AML-193 (cell line): ENCODE measurements around the gene ZNF280D.
A peak's percentile ranks its signal among the peaks of the same experiment; 100 is the strongest.
"Not testable (repeated sequence)": the region's sequence is repeated elsewhere in the genome, so short reads cannot be mapped to it uniquely, and the experiment has no call there.

ENCODE experiments used
- DNase-seq, 2 experiments: peaks; one replicate each; lab custom pipeline; 2025; lab: John Stamatoyannopoulos, UW

Gene ZNF280D, protein sequence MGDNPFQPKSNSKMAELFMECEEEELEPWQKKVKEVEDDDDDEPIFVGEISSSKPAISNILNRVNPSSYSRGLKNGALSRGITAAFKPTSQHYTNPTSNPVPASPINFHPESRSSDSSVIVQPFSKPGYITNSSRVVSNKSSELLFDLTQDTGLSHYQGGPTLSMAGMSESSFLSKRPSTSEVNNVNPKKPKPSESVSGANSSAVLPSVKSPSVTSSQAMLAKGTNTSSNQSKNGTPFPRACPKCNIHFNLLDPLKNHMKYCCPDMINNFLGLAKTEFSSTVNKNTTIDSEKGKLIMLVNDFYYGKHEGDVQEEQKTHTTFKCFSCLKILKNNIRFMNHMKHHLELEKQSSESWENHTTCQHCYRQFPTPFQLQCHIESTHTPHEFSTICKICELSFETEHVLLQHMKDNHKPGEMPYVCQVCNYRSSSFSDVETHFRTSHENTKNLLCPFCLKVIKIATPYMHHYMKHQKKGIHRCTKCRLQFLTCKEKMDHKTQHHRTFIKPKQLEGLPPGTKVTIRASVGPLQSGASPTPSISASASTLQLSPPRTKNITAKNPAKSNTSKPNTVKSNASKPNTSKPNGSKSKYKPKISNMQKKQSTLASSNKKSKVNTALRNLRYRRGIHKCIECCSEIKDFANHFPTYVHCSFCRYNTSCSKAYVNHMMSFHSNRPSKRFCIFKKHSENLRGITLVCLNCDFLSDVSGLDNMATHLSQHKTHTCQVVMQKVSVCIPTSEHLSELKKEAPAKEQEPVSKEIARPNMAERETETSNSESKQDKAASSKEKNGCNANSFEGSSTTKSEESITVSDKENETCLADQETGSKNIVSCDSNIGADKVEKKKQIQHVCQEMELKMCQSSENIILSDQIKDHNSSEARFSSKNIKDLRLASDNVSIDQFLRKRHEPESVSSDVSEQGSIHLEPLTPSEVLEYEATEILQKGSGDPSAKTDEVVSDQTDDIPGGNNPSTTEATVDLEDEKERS

DNA sequence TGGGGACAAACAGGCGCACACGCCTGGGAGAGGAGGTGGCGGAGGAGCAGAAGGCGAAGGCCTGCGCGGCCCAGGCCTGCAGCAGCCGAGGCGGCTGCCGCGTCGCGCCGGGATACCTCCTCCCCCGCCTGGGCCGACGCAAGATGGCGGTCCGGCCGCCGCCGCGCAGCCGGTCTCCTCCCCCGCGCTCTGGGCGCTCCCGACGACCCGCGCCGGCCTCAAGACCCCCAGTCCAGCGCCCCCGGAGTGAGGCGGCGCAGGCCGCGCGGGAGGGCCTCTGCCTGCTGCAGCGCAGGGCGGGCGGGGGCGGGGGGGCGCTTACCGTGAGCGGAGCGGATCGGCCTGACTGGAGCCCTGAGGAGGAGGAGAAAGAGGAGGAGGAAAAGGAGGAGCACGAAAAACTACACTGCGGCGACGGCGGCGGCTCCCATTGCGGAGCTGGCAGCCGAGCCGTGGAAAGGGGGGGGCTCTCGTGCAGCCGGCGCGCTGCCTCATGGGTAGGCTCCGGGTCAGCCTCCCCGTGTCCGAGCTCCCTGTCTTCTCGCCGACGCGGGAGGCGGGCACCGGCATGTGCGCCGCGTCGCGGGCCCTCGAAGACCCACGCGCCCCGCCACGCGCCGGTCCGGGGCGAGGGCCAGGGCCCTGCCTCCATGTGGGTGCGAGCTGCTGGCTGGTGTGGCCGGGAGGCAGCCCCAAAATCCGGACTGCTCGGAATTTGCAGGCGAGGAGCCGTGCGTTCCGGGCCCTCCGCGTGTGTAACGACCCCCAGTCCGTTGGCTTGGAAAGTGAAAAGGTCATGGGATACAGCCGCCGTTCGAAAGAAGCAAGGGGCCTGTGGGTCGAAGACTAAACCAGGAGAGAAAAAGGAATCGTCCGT lies at the start of gene ZNF280D:
ZNF280D (minus strand) TSS at position 374 of the 877 bp plus-strand sequence. CDS start 26,400 bp downstream, outside the sequence.
- DNase-seq, result peak; percentile 65 to 79

DNA sequence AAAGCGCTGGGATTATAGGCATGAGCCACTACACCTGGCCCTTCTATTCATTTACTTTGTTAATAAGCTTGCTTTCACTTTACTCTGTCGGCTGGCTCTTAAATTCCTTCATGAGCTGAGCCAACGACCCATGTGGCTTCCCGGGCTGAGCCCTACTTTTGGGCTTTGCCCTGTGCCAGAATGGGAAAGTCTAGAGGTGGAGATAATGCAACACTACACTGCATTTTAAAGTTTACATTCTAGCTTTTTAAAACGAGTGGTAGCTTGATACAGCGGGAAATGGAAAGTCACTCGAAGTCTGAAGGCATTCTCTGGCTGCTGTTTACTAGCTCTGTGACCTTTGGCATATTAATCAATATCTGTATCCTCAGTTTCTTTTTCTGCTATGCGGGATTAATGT lies 49.0 kb upstream of the ZNF280D start:
- no peak for DNase-seq

DNA sequence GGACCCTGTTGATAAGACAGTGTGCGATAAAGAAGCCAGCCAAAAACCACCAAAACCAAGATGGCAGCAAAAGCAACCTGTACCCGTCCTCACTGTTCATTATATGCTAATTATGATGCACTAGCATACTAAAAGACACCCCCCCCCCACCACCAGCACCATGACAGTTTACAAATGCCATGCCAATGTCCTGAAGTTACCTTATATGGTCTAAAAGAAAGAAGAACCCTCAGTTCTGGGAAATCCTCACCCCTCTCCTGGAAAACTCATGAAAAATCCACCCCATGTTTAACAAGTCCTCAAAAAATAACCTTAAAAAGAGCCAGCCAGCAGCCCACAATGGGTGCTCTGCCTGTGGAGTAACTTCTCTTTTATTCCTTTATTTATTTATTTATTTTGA lies 48.4 kb upstream of the ZNF280D start:
- no peak for DNase-seq

DNA sequence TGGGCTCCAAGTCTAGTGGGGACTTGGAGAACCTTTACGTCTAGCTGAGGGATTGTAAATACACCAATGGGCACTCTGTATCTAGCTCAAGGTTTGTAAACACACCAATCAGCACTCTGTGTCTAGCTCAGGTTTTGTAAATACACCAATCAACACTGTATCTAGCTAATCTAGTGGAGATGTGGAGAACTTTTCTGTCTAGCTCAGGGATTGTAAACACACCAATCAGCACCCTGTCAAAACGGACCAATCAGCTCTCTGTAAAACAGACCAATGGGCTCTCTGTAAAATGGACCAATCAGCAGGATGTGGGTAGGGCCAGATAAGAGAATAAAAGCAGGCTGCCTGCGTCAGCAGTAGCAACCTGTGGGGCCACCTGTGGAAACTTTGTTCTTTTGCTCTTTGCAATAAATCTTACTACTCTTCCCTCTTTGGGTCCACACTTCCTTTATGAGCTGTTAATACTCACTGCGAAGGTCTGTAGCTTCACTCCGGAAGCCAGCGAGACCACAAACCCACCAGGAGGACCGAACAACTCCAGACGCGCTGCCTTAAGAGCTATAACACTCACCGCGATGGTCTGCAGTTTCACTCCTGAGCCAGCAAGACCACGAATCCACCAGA lies 46.9 kb upstream of the ZNF280D start:
- not testable (repeated sequence) for DNase-seq

DNA sequence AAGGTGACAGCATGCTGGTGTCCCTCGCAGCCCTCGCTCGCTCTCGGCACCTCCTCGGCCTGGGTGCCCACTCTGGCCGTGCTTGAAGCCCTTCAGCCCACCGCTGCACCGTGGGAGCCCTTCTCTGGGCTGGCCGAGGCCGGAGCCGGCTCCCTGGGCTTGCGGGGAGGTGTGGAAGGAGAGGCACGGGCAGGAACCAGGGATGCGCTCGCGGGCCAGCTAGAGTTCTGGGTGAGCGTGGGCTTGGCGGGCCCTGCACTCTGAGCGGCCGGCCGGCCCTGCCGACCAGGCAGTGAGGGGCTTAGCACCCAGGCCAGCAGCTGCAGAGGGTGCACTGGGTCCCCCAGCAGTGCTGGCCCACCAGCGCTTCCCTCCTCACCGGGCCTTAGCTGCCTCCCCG lies 46.1 kb upstream of the ZNF280D start:
- DNase-seq, result not testable (repeated sequence)

DNA sequence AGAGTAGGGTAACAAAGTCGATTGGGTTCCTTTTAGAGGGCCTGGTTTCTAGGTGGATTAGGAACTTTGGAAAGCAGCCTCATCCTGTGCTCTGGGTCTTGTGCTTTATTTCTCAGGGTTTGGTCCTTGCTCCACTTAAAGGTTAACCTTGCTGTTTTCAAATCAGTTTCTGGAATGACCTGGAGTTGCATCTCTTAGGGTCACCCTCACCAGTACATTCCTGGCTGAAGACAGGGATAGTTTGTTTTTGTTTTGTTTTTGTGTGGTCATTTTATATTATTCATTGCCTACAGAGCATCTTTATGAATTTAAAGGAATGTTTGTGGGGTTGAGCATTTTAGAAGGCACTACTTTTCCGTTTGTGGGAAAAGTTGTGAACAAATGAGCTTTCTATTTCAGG lies 45.5 kb upstream of the ZNF280D start:
- DNase-seq, result no peak

DNA sequence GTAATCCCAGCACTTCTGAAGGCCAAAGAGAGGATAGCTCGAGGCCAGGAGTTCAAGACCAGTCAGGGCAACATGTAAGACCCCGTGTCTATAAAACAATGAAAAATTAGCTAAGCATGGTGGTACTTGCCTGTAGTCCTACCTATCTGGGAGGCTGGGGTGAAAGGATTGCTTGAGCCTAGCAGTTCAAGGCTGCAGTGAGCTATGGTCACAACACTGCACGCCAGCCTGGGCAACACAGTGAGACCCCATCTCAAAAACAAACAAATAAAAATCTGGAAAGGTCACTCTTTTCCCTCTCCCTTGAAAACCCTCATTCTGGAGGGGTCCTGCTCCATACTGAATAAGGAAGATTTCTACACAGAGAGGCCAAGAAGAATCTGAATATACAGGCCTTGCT lies 43.5 kb upstream of the ZNF280D start:
- no peak for DNase-seq

DNA sequence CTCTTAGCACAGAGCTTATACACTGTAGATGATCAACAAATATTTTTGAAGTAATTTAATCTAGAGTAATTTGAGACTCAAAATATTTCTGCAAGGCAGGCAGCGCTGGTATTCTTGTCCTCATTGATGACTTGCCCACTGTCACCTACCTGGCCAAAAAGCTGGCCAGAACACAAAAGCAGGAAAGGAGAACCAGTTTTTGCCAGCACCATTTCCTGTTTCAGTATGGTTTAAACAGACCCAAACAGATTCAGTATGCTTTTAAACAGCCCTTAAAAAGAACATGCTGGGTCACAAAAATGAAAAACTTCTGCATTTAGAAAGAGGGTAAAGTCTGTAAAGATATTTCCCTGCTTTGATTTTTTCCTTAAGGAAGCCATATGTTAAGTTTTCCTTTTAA lies 42.3 kb upstream of the ZNF280D start:
- DNase-seq, result no peak

DNA sequence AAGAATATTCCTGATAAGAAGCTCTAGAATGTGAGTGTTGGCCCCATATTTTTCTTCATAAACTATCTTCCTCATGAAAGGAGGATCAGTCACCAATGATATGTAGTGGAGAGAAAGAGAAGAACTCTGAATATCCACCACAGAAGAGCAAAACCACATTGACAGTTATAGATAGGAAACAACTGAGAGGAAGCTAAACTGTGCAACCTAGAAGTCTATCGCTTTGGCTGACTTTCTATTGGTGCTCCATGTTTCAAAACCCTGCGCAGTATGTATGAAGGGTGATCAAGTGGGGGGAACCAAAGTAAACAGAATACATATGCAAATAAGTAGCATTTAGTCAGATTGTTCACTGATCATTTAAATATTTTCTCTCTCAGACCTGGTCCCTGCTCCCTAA lies 41.0 kb upstream of the ZNF280D start:
- DNase-seq, result peak; percentile 67 to 77

DNA sequence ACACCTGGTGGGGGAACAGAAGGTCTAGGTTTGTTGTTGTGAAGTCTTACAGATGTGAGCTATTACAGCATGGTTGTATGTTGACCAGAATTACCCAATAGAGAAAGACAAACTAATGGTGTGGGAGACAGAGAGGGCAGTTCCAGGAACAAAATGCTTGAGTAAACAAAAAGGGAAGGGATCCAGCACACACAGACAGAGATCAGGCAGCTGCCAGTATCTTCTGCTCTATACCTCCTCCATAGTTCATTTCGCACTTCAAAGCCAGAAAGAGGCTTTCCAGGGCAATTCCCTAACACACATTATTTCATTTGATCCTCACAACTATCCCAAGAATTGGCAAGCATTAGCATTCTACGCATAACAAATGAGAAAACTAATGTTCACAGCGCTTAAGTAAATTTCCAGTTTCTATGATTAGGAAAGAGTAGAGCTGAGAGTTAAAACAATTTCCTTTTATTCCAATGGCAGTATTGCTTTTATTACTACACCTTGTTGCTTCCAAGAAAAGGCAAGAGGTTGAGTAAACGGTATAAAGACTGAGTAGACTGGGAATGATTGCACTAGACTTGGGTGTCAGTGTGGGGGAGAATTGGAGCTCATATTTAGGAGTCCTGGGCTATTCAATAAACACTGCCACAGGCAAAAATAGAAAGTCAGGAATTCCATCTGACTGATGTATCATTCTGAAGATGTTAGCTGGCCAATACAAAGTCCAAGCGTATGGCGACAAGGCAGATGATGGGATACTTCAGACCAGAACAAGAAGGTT lies 39.7 kb upstream of the ZNF280D start:
- DNase-seq, result peak; percentile 41 to 60

DNA sequence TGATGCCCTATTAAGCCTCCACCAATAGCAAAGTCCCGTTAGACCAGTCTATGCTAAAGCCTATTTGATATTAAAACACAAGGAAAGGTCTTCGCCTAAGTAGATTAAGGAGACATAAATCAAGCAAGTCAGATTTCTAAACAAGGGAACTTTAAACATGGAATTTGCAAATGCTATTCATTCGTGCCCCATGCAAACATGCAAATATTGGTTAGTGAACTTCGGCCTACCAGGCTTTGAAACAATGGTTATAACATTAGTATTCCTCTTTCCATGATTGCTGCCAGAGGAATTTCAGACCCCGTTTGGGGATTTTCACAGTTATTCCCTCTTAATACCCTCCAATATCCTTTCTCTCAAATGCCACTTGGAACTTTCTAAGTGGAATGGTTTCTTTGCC lies 36.9 kb upstream of the ZNF280D start:
- no peak for DNase-seq

DNA sequence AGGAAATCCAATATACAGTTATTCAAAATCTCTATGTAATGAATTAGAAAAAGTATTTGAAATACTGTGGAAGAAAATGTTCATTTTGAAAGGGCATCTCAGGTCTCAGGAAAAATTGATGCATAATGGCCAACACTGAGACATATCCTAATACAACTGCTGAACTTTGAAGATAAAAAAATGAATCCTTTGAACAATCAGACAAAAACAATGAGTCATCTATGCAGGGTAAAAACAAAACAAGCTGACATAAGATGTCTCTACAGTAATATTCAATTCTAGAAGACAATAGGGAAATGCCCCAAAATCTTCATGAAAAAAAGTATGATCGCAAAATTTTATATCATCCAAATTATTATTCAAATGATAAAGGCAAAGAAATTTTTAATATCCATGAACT lies 34.0 kb upstream of the ZNF280D start:
- DNase-seq, result no peak

DNA sequence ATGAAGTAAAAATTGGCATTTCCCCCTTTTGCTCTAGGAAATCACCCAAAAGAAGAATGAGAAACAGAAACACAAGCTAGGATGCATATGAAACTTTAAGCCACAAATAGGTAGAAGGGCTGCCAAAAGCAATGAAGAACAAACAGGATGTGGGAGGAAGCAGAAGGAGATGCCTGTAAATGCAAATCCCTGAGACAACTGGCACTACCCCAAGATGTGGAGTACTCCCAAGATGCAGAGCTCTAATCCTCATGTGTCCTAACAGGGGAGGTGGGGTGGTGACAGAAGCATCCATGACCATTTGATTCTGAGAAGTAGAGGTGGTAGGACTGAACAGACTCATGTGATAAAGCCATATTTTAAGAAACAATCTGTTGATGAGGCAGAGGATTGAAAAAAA lies 31.9 kb upstream of the ZNF280D start:
- DNase-seq, result no peak

DNA sequence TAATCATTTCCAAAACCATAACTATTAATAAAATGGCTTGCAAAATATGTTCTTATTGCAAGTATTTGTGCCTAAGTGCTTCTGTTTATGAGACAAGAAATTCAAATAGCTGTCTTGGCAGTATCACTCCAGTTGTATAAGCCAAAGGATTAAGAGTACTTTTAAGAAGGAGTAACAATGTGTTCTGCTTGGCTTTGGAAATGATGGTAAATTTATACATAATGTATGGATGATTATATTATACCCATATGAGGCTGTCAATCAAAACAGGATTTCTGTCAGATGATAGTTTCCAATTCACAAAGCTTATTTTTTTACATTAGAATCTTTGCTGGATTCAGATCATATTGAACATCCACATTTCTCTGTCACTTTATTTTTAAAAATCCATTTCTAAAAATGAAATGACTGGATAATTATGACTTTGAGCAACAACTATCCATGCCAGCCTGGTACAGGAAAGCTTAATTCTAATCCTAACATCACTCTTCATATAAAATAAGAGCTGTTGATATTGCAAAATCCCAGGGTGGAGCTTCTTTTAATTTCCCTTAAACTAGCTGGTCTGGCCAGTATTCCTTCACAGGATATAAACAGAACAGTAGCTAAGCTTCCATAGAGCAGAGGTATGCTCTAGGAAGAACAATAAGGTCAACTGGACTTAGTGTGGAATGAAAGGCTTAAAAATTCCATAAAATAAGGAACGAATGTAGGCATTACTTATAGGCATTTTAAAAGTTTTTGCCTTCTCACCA lies 30.0 kb upstream of the ZNF280D start:
- DNase-seq, result peak in 1 of 2 experiments; percentile 20

DNA sequence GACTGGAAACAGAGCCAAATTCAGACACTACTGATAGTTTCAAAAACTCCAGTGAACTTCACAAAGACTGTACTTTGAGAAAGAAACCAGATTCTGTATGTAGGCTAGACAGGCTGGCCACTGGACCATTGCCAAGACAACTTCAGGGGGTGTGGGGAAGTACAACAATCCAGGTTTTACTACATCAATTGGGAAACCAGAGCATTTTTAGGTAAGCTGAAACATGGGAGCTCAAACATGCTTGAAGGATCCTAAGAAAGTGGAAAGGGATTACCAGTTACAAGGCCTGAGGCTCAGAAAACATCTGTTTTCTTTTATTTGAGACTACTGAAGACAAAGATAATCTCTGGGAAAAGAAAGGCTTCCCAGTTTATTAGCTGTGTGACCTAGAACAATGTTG lies 26.9 kb upstream of the ZNF280D start:
- no peak for DNase-seq

DNA sequence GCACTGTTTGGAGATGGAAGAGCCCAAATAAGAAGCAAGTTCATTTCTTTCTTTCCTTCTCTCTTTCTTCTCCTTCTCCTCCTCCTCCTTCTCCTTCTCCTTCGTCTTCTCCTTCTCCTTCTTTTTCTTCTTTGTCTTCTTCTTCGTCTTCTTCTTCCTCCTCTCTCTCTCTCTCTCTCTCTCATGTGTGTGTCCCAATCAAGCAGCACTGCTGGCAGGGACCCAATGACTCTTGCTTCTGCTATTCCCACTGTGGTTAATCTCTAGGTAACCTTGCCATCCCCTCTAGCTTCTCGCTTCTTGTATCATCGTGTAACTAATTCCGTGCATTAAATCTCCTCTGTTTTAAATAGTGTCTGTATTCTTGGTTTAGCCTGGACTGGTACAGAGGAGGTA lies 26.1 kb upstream of the ZNF280D start:
- DNase-seq, result peak; percentile 22 to 33

DNA sequence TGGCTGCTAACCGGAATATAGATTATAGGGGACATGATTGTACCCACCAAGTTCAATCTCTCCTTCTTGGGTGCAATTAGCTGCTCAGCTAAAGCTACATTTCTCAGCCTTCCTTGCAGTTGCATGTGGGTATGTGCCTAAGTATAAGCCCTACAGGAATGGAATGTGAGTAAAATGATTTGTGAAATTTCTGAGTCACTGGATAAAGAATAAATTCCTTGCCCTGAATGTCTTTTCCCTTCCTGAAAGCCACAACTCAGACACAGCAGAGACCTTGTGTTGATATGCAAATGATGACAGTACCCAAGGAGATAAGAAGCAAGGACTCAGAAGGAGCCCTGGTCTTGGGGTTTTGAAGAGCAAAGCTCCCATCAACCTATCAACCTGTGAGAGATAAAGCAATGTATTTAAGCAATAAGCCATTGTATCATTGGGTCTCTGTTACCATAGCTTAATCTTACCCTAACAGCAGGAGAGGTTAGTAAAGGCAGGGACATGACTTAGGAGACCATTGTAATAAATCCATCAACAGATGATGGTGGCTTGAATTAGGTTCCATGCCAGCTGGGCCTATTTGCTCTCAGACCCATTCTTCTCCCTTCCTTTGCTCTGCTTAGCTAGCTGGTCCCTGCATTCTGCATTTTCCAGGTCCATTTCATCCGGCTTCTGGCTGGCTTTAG lies 25.6 kb upstream of the ZNF280D start:
- no peak for DNase-seq

DNA sequence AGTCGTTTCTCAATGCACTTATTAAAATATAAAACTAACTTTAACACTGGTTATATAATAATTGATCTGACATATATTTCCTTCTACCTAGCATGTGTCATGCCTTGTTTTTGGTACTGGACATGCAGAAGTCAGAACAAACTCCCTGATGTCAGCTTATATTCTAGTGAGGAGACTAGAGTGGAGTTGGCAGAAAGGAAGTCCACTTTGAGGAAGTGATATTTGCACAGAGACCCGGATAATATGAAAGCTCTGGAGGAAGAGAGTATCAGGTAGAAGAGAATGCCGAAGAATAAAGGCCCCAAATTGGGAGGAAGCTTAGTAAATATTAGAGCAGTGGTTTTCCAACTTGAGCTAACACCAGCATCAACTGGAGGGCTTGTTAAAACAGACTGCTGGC lies 24.6 kb upstream of the ZNF280D start:
- peak; percentile 61 to 62 for DNase-seq

DNA sequence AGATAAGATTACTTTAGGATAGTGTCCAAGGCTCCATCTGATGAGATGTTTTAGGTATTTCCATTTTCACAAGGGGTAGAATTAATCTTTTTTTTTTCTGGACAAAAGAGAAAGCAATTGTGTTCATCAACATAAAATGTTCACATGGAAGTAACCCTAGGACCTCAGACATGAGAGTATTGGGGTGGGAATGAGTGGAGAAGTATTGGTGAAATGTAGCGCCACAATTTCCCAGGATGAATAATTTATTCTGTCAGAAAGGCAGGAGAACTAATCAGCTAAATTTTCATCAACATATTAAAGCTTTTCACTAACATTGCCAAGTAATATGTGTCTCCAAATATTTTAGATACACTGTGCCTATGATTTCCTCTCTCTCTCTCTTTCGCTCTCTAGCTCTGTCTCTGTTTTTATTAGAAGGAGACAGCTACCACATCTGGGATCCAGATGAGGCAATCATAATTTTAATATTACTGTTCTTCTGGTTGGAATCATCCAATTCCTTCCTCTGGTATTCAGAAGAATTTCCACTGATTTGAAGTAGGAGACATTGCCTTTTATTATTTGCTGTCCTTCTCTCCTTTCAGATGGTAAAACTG lies 21.6 kb upstream of the ZNF280D start:
- DNase-seq, result no peak
